ENCODE data around the gene CATSPERB. TPM values are rescaled to one million over a fixed set of nuclear protein-coding genes. Genes with fewer than 3 reads are reported as not detected.

CATSPERB gene
- total and polyA plus RNA-seq, 9 of the 15 experiments (the other 6 are each of a cell fraction or from before 2014, with no cell fraction given), result 0.05 to 1.4 (median 0.89) TPM

DNA sequence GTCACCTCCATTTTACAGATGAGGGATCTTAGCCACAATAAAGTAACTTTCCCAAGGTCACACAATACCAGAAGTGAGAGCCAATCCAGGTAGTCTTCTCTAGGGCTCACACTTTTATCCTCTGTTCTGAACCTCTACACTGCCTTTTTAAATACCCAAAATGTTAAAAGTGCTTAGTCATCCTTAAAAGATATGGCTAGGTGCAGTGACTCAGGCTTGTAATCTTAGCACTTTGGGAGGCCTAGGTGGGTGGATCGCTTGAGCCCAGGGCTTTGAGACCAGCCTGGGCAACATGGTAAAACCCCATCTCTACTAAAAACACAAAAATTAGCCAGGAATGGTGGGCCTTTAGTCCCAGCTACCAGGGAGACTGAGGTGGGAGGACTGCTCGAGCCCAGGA, 117.7 kb downstream of the CATSPERB start (continued):
- TF ChIP-seq MED1 (CRISPR knock-in tag; IDR thresholded peaks at IDR 0.05; ENCODE audit: borderline replicate concordance) (no peak), CXXC5 (CRISPR knock-in tag; IDR thresholded peaks at IDR 0.05) (0 out of 2 replicates have a peak, but pooled peaks have one; percentile 14), POLR2H (tag; IDR thresholded peaks at IDR 0.05; ENCODE audit: low read depth) (no peak), RHOXF2B (CRISPR knock-in tag; conservative IDR thresholded peaks at IDR 0.05) (no peak), GTF2A2 (tag; IDR thresholded peaks at IDR 0.05) (no peak), MECOM (CRISPR knock-in tag; IDR thresholded peaks at IDR 0.05) (no peak), POLR3A (IDR thresholded peaks at IDR 0.05; ENCODE audit: borderline replicate concordance, extremely low read depth, insufficient read depth, insufficient read length) (no peak), ZKSCAN3 (CRISPR knock-in tag; IDR thresholded peaks at IDR 0.05) (no peak)
- TF ChIP-seq, protein P1, sequence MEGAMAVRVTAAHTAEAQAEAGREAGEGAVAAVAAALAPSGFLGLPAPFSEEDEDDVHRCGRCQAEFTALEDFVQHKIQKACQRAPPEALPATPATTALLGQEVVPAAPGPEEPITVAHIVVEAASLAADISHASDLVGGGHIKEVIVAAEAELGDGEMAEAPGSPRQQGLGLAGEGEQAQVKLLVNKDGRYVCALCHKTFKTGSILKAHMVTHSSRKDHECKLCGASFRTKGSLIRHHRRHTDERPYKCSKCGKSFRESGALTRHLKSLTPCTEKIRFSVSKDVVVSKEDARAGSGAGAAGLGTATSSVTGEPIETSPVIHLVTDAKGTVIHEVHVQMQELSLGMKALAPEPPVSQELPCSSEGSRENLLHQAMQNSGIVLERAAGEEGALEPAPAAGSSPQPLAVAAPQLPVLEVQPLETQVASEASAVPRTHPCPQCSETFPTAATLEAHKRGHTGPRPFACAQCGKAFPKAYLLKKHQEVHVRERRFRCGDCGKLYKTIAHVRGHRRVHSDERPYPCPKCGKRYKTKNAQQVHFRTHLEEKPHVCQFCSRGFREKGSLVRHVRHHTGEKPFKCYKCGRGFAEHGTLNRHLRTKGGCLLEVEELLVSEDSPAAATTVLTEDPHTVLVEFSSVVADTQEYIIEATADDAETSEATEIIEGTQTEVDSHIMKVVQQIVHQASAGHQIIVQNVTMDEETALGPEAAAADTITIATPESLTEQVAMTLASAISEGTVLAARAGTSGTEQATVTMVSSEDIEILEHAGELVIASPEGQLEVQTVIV (CRISPR knock-in tag; IDR thresholded peaks at IDR 0.05; ENCODE audit: borderline replicate concordance), result no peak
- TF ChIP-seq, protein P2, sequence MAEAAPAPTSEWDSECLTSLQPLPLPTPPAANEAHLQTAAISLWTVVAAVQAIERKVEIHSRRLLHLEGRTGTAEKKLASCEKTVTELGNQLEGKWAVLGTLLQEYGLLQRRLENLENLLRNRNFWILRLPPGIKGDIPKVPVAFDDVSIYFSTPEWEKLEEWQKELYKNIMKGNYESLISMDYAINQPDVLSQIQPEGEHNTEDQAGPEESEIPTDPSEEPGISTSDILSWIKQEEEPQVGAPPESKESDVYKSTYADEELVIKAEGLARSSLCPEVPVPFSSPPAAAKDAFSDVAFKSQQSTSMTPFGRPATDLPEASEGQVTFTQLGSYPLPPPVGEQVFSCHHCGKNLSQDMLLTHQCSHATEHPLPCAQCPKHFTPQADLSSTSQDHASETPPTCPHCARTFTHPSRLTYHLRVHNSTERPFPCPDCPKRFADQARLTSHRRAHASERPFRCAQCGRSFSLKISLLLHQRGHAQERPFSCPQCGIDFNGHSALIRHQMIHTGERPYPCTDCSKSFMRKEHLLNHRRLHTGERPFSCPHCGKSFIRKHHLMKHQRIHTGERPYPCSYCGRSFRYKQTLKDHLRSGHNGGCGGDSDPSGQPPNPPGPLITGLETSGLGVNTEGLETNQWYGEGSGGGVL (CRISPR knock-in tag; IDR thresholded peaks at IDR 0.05), result no peak
